ENCODE data around the gene KCTD16. TPM values are rescaled to one million over a fixed set of nuclear protein-coding genes. Genes with fewer than 3 reads are reported as not detected.

Gene KCTD16
- polyA plus RNA-seq, 1 of the 3 experiments (the other 2 are of a cell fraction) = 0.03 TPM

DNA sequence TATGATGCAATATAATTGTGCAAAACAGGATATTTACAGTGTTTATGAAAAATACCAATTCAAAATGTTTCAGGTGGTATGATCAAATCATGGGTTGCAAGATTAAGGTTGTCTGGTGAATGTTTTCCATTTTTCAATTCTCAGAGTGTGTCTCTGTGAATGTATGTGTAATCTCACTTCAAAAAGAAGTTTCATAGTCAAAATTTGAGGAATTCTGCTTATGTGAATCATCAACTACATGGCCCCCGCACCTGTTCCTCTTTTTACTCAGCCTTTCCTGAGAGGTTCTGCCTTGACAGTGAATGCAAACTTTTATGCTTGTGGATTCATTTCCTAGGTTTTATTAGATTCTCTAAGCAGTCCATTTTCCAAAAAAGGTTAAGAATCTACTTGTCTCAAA is 32.1 kb downstream of the KCTD16 start:
- no peak overlapping the region for H3K9ac ChIP-seq
- ChIA-PET POLR2A (no interaction called here), CTCF (interaction anchor here (1.6 to 3.4 kb wide), 3 partner anchors 175 to 1623 kb away, joined by 5 to 30 read pairs (median 7); no protein-coding TSS in a partner anchor)
- no peaks in the 10 kb centered on the region for H3K27me3 ChIP-seq (ENCODE audit: insufficient read depth)
- H3K79me2 ChIP-seq (ENCODE audit: insufficient read depth) = no peaks in the 10 kb centered on the region
- no peak for TF ChIP-seq JUND (IDR thresholded peaks at IDR 0.05)
- H3K27ac ChIP-seq (ENCODE audit: low read depth in 2 of 2, low read length in 1 of 2) = no peak overlapping the region
- 86% methylated on average over 1 of the region's 1 CpG for WGBS (ENCODE audit: low lambda C conversion rate)
- H3K36me3 ChIP-seq (replicated peaks in 1 of 2; ENCODE audit: control insufficient read depth in 1 of 2, insufficient read depth in 2 of 2, low read length in 1 of 2) = no peaks in the 10 kb centered on the region
- H3K9me2 ChIP-seq = no peaks in the 10 kb centered on the region
- no peak overlapping the region for H3K4me2 ChIP-seq
- no peak overlapping the region for H3K4me3 ChIP-seq (ENCODE audit: low read depth in 2 of 2, low read length in 1 of 2)
- no peaks in the 10 kb centered on the region for H4K20me1 ChIP-seq (ENCODE audit: insufficient read depth)
- peaks cover 7 to 8% of the 10 kb centered on the region in 2 experiments; a peak in 3 of 4 replicates for H3K4me1 ChIP-seq (ENCODE audit: control insufficient read depth in 1 of 2, insufficient read depth in 2 of 2, low read depth in 1 of 2, low read length in 1 of 2)
- no peaks in the 10 kb centered on the region for H3K9me3 ChIP-seq
- H3F3A ChIP-seq (replicated peaks; ENCODE audit: insufficient read depth) = peaks cover 5% of the 10 kb centered on the region
- DNase-seq = no peak
- H2AFZ ChIP-seq (ENCODE audit: low read depth) = no peak overlapping the region

DNA sequence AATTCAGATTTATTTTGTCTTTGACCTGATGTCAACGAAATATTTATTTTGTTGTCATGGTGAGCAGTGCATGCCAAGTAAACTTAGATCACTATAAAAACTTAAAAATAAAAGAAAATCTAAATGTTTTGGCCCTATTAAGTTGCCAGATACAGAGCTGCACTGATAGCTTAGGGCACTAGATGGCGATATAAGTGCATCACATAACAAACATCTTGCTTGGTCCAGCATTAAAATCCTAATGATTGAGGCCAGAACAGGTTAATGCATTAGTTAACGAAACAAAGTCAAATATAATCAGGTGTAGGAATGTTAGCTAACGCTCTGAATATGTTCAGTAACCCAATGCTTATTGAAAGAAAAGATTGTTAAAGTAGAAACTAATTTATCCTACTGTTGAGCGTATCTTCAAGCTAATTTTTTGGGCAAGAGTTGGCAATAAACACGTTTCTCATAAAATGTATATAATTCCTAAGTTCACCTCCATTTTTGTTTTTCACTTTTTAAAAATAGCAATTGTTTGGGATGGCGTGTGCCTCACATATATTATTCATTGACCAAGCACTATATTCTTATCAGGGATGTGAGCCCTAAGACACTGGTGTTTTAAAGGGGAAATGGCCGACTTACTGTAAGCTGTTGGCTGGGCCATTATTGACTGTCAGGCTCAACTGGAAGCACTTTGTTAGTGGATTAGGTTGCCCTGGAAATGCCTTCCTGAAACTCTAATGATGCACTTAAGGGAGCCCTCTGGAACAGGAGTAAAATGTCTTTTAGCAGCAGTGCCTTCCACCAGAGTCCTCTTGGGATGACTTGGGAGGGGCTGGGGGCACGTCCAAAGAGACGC is 33.3 kb downstream of the KCTD16 start:
- H3K9me2 ChIP-seq = no peaks in the 10 kb centered on the region
- no peaks in the 10 kb centered on the region for H3K27me3 ChIP-seq (ENCODE audit: insufficient read depth)
- H3K4me2 ChIP-seq = no peak overlapping the region
- CTCF ChIA-PET = interaction anchor here (0.7 to 3.4 kb wide), 58 partner anchors 8 to 1850 kb away, joined by 3 to 58 read pairs (median 4); no protein-coding TSS in a partner anchor
- no peaks in the 10 kb centered on the region for H3K36me3 ChIP-seq (replicated peaks in 1 of 2; ENCODE audit: control insufficient read depth in 1 of 2, insufficient read depth in 2 of 2, low read length in 1 of 2)
- no peaks in the 10 kb centered on the region for H3F3A ChIP-seq (replicated peaks; ENCODE audit: insufficient read depth)
- DNase-seq = peak; percentile 34
- TF ChIP-seq SIN3A (IDR thresholded peaks at IDR 0.05; ENCODE audit: borderline replicate concordance, low read depth, low read length) = no peak
- peak; percentile 73 for TF ChIP-seq SMC3 (IDR thresholded peaks at IDR 0.05; ENCODE audit: low read depth, low read length)
- TF ChIP-seq RAD21 (IDR thresholded peaks at IDR 0.05; ENCODE audit: low read length) = peak; percentile 98
- TF ChIP-seq, protein P1, sequence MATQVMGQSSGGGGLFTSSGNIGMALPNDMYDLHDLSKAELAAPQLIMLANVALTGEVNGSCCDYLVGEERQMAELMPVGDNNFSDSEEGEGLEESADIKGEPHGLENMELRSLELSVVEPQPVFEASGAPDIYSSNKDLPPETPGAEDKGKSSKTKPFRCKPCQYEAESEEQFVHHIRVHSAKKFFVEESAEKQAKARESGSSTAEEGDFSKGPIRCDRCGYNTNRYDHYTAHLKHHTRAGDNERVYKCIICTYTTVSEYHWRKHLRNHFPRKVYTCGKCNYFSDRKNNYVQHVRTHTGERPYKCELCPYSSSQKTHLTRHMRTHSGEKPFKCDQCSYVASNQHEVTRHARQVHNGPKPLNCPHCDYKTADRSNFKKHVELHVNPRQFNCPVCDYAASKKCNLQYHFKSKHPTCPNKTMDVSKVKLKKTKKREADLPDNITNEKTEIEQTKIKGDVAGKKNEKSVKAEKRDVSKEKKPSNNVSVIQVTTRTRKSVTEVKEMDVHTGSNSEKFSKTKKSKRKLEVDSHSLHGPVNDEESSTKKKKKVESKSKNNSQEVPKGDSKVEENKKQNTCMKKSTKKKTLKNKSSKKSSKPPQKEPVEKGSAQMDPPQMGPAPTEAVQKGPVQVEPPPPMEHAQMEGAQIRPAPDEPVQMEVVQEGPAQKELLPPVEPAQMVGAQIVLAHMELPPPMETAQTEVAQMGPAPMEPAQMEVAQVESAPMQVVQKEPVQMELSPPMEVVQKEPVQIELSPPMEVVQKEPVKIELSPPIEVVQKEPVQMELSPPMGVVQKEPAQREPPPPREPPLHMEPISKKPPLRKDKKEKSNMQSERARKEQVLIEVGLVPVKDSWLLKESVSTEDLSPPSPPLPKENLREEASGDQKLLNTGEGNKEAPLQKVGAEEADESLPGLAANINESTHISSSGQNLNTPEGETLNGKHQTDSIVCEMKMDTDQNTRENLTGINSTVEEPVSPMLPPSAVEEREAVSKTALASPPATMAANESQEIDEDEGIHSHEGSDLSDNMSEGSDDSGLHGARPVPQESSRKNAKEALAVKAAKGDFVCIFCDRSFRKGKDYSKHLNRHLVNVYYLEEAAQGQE (IDR thresholded peaks at IDR 0.05; ENCODE audit: low read depth, low read length) = no peak
- TF ChIP-seq RCOR1 (IDR thresholded peaks at IDR 0.05; ENCODE audit: low read length) = 0 out of 2 replicates have a peak, but pooled peaks have one; percentile 23
- TF ChIP-seq, protein P2, sequence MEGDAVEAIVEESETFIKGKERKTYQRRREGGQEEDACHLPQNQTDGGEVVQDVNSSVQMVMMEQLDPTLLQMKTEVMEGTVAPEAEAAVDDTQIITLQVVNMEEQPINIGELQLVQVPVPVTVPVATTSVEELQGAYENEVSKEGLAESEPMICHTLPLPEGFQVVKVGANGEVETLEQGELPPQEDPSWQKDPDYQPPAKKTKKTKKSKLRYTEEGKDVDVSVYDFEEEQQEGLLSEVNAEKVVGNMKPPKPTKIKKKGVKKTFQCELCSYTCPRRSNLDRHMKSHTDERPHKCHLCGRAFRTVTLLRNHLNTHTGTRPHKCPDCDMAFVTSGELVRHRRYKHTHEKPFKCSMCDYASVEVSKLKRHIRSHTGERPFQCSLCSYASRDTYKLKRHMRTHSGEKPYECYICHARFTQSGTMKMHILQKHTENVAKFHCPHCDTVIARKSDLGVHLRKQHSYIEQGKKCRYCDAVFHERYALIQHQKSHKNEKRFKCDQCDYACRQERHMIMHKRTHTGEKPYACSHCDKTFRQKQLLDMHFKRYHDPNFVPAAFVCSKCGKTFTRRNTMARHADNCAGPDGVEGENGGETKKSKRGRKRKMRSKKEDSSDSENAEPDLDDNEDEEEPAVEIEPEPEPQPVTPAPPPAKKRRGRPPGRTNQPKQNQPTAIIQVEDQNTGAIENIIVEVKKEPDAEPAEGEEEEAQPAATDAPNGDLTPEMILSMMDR (IDR thresholded peaks at IDR 0.05) = peak; percentile 98
- WGBS (ENCODE audit: low lambda C conversion rate) = 49% methylated on average over 10 of the region's 10 CpGs
- peaks cover 0 to 7% of the 10 kb centered on the region in 2 experiments; a peak in 2 of 4 replicates for H3K4me1 ChIP-seq (ENCODE audit: control insufficient read depth in 1 of 2, insufficient read depth in 2 of 2, low read depth in 1 of 2, low read length in 1 of 2)
- no peaks in the 10 kb centered on the region for H4K20me1 ChIP-seq (ENCODE audit: insufficient read depth)
- H3K4me3 ChIP-seq (ENCODE audit: low read depth in 2 of 2, low read length in 1 of 2) = peak overlapping the region in 1 of 2 experiments; percentile 28; a peak in 1 of 4 replicates
- H3K79me2 ChIP-seq (ENCODE audit: insufficient read depth) = no peaks in the 10 kb centered on the region
- H2AFZ ChIP-seq (ENCODE audit: low read depth) = no peak overlapping the region
- no peak overlapping the region for H3K9ac ChIP-seq
- no peak overlapping the region for H3K27ac ChIP-seq (ENCODE audit: low read depth in 2 of 2, low read length in 1 of 2)
- POLR2A ChIA-PET = no interaction called here
- no peaks in the 10 kb centered on the region for H3K9me3 ChIP-seq

Measured in SK-N-SH (cell line).